ENCODE data around the gene DAZAP1.

Gene DAZAP1

DNA sequence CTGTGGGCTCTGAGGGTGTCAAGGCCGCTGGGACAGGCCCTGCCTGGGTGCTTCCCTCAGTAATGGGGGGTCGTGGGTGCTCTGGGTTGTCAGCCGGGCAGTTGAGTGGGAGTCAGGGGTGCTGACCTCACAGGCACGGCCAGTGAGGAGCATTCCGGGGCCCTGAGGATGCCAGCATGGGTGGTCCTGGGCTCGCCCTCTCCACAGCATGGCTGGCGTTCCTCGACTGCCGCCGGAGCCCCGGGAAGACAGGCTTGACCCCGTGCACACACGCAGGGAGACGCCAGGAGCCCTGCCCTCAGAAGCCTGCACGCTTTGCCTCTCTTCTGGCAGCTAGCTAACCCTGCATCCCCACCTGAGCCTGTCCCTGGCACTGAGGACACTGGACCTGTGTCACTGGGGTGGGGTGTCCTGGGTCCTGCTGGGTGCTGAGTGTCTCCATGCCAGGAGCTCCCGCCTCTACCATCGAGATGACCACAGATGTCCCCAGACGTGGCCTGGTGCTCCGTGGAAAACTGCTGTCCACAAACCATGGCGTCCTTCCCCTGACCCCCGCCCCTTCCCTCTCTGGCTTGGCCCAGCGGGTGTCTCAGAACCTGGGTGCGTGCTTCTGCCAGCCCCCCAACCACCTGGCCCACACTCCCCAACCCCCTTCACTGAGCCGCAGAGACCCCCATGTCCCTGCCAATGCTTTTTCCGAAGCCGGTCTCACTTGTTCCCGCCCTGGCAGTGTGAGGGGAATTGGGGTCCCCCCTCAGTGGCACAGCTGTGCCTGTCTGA, 28.1 kb upstream of the DAZAP1 start:
- H3K4me3 ChIP-seq (ENCODE audit: low read length in 2 of 2), result no peak overlapping the region
- H3K27ac ChIP-seq (ENCODE audit: low read length), result no peak overlapping the region
- H3K9ac ChIP-seq (ENCODE audit: low read length in 2 of 2), result no peak overlapping the region
- no peaks in the 10 kb centered on the region for H3K9me3 ChIP-seq (ENCODE audit: control insufficient read depth in 2 of 2, low read length in 2 of 2)
- peaks cover 7 to 8% of the 10 kb centered on the region in 2 donors for H3K36me3 ChIP-seq (ENCODE audit: control insufficient read depth in 2 of 2, insufficient read depth in 2 of 2, low read length in 2 of 2)
- H3K4me1 ChIP-seq (ENCODE audit: control insufficient read depth, insufficient read depth, low read length), result peaks cover 4% of the 10 kb centered on the region
- no peaks in the 10 kb centered on the region for H3K27me3 ChIP-seq (ENCODE audit: control insufficient read depth in 1 of 2, insufficient read depth in 2 of 2, low read length in 2 of 2)

GRCh38 chr19:1379961-1380489, 27.4 kb upstream of the DAZAP1 start:
- no peak overlapping the region for H3K27ac ChIP-seq (ENCODE audit: low read length)
- H3K27me3 ChIP-seq (ENCODE audit: control insufficient read depth in 1 of 2, insufficient read depth in 2 of 2, low read length in 2 of 2), result no peaks in the 10 kb centered on the region

DNA sequence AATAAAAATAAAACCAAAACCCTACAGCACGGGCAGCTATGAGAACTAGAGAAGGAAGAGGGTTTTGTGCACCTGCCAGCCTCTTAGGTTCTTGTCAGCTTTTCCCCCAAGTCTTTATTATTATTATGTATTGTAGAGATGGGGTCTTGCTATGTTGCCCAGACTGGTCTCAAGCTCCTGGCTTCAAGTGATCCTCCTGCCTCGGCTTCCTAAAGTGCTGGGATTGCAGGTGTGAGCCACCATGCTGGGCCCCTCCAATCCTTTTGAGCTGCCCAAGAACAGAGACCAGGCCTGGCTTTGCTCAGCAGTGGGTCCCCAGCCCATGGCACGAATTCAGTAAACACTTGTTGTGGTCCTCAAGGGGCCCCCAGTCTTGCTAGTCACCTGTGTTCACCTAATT, 25.1 kb upstream of the DAZAP1 start:
- Histone ChIP-seq H3K27ac (ENCODE audit: low read length) (no peak overlapping the region), H3K36me3 (ENCODE audit: control insufficient read depth in 2 of 2, insufficient read depth in 2 of 2, low read length in 2 of 2) (peaks cover 0 to 9% of the 10 kb centered on the region in 2 donors), H3K9me3 (ENCODE audit: control insufficient read depth in 2 of 2, low read length in 2 of 2) (no peaks in the 10 kb centered on the region), H3K4me1 (ENCODE audit: control insufficient read depth, insufficient read depth, low read length) (peaks cover 18% of the 10 kb centered on the region), H3K4me3 (ENCODE audit: low read length in 2 of 2) (no peak overlapping the region), H3K9ac (ENCODE audit: low read length in 2 of 2) (no peak overlapping the region), H3K27me3 (ENCODE audit: control insufficient read depth in 1 of 2, insufficient read depth in 2 of 2, low read length in 2 of 2) (no peaks in the 10 kb centered on the region)

More at GRCh38 chr19:1379961-1380489, 27.4 kb upstream of the DAZAP1 start:
- Histone ChIP-seq H3K9me3 (ENCODE audit: control insufficient read depth in 2 of 2, low read length in 2 of 2) (no peaks in the 10 kb centered on the region), H3K36me3 (ENCODE audit: control insufficient read depth in 2 of 2, insufficient read depth in 2 of 2, low read length in 2 of 2) (peaks cover 7 to 8% of the 10 kb centered on the region in 2 donors), H3K4me1 (ENCODE audit: control insufficient read depth, insufficient read depth, low read length) (peaks cover 10% of the 10 kb centered on the region), H3K4me3 (ENCODE audit: low read length in 2 of 2) (no peak overlapping the region), H3K9ac (ENCODE audit: low read length in 2 of 2) (no peak overlapping the region)

- peaks cover 18% of the 10 kb centered on the region for H3K4me1 ChIP-seq (ENCODE audit: control insufficient read depth, insufficient read depth, low read length)
- peak overlapping the region; percentile 86 for H3K27ac ChIP-seq (ENCODE audit: low read length)
- H3K4me3 ChIP-seq (ENCODE audit: low read length in 2 of 2), result peak overlapping the region in 1 of 2 donors; percentile 29
- no peaks in the 10 kb centered on the region for H3K27me3 ChIP-seq (ENCODE audit: control insufficient read depth in 1 of 2, insufficient read depth in 2 of 2, low read length in 2 of 2)
- H3K9ac ChIP-seq (ENCODE audit: low read length in 2 of 2), result no peak overlapping the region
- H3K36me3 ChIP-seq (ENCODE audit: control insufficient read depth in 2 of 2, insufficient read depth in 2 of 2, low read length in 2 of 2), result peaks cover 0 to 7% of the 10 kb centered on the region in 2 donors
- no peaks in the 10 kb centered on the region for H3K9me3 ChIP-seq (ENCODE audit: control insufficient read depth in 2 of 2, low read length in 2 of 2)
Measured at GRCh38 chr19:1383017-1383311, 24.4 kb upstream of the DAZAP1 start.

GRCh38 chr19:1383312-1384084, 23.9 kb upstream of the DAZAP1 start, which contains the start of gene NDUFS7:
TSS of gene NDUFS7 (plus strand) at chr19:1383907. CDS start at chr19:1383927, 20 bp downstream.
- Histone ChIP-seq H3K4me1 (ENCODE audit: control insufficient read depth, insufficient read depth, low read length) (peaks cover 18% of the 10 kb centered on the region), H3K27ac (ENCODE audit: low read length) (peak within 1 kb of the TSS; percentile 86), H3K9ac (ENCODE audit: low read length in 2 of 2) (peak within 1 kb of the TSS; percentile 93 to 95), H3K4me3 (ENCODE audit: low read length in 2 of 2) (peak within 1 kb of the TSS; percentile 95), H3K9me3 (ENCODE audit: control insufficient read depth in 2 of 2, low read length in 2 of 2) (no peaks in the 10 kb centered on the region), H3K36me3 (ENCODE audit: control insufficient read depth in 2 of 2, insufficient read depth in 2 of 2, low read length in 2 of 2) (peaks cover 0 to 10% of the 10 kb centered on the region in 2 donors), H3K27me3 (ENCODE audit: control insufficient read depth in 1 of 2, insufficient read depth in 2 of 2, low read length in 2 of 2) (no peaks in the 10 kb centered on the region)

- peak overlapping the region; percentile 93 to 95 for H3K9ac ChIP-seq (ENCODE audit: low read length in 2 of 2)
- H3K27me3 ChIP-seq (ENCODE audit: control insufficient read depth in 1 of 2, insufficient read depth in 2 of 2, low read length in 2 of 2), result no peaks in the 10 kb centered on the region
- peak overlapping the region; percentile 95 for H3K4me3 ChIP-seq (ENCODE audit: low read length in 2 of 2)
- H3K4me1 ChIP-seq (ENCODE audit: control insufficient read depth, insufficient read depth, low read length), result peaks cover 18% of the 10 kb centered on the region
- H3K36me3 ChIP-seq (ENCODE audit: control insufficient read depth in 2 of 2, insufficient read depth in 2 of 2, low read length in 2 of 2), result peaks cover 5 to 14% of the 10 kb centered on the region in 2 donors
- no peaks in the 10 kb centered on the region for H3K9me3 ChIP-seq (ENCODE audit: control insufficient read depth in 2 of 2, low read length in 2 of 2)
- H3K27ac ChIP-seq (ENCODE audit: low read length), result peak overlapping the region; percentile 86
Measured at GRCh38 chr19:1384085-1384462, 23.3 kb upstream of the DAZAP1 start.

GRCh38 chr19:1384478-1385110, 22.8 kb upstream of the DAZAP1 start:
- H3K4me3 ChIP-seq (ENCODE audit: low read length in 2 of 2), result peak overlapping the region; percentile 95
- no peaks in the 10 kb centered on the region for H3K27me3 ChIP-seq (ENCODE audit: control insufficient read depth in 1 of 2, insufficient read depth in 2 of 2, low read length in 2 of 2)
- H3K4me1 ChIP-seq (ENCODE audit: control insufficient read depth, insufficient read depth, low read length), result peaks cover 18% of the 10 kb centered on the region
- no peaks in the 10 kb centered on the region for H3K9me3 ChIP-seq (ENCODE audit: control insufficient read depth in 2 of 2, low read length in 2 of 2)
- no peak overlapping the region for H3K27ac ChIP-seq (ENCODE audit: low read length)
- H3K9ac ChIP-seq (ENCODE audit: low read length in 2 of 2), result peak overlapping the region; percentile 93 to 95
- H3K36me3 ChIP-seq (ENCODE audit: control insufficient read depth in 2 of 2, insufficient read depth in 2 of 2, low read length in 2 of 2), result peaks cover 11 to 19% of the 10 kb centered on the region in 2 donors

- Histone ChIP-seq H3K9me3 (ENCODE audit: control insufficient read depth in 2 of 2, low read length in 2 of 2) (no peaks in the 10 kb centered on the region), H3K36me3 (ENCODE audit: control insufficient read depth in 2 of 2, insufficient read depth in 2 of 2, low read length in 2 of 2) (peaks cover 11 to 23% of the 10 kb centered on the region in 2 donors), H3K4me1 (ENCODE audit: control insufficient read depth, insufficient read depth, low read length) (peaks cover 18% of the 10 kb centered on the region), H3K27me3 (ENCODE audit: control insufficient read depth in 1 of 2, insufficient read depth in 2 of 2, low read length in 2 of 2) (no peaks in the 10 kb centered on the region), H3K4me3 (ENCODE audit: low read length in 2 of 2) (no peak overlapping the region), H3K9ac (ENCODE audit: low read length in 2 of 2) (no peak overlapping the region), H3K27ac (ENCODE audit: low read length) (no peak overlapping the region)
Measured at GRCh38 chr19:1385816-1386215, 21.6 kb upstream of the DAZAP1 start.

- H3K27ac ChIP-seq (ENCODE audit: low read length), result no peak overlapping the region
- H3K9me3 ChIP-seq (ENCODE audit: control insufficient read depth in 2 of 2, low read length in 2 of 2), result no peaks in the 10 kb centered on the region
- H3K4me3 ChIP-seq (ENCODE audit: low read length in 2 of 2), result no peak overlapping the region
- H3K4me1 ChIP-seq (ENCODE audit: control insufficient read depth, insufficient read depth, low read length), result peaks cover 15% of the 10 kb centered on the region
- H3K36me3 ChIP-seq (ENCODE audit: control insufficient read depth in 2 of 2, insufficient read depth in 2 of 2, low read length in 2 of 2), result peaks cover 12 to 28% of the 10 kb centered on the region in 2 donors
- H3K27me3 ChIP-seq (ENCODE audit: control insufficient read depth in 1 of 2, insufficient read depth in 2 of 2, low read length in 2 of 2), result no peaks in the 10 kb centered on the region
- no peak overlapping the region for H3K9ac ChIP-seq (ENCODE audit: low read length in 2 of 2)
Measured at GRCh38 chr19:1386945-1387683, 20.3 kb upstream of the DAZAP1 start.

Measured in stomach smooth muscle (tissue), 2 donors.